Stimulated activated naive CD8-positive, alpha-beta T cell treated with anti-CD3 and anti-CD28 coated beads, Interleukin-15, amount 100 ng/mL, for 72 hours (primary cell): ENCODE data around the gene PPP2R2D.
A peak's percentile ranks its signal among the peaks of the same experiment; 100 is the strongest.
"Not testable (repeated sequence)": the region's sequence is repeated elsewhere in the genome, so short reads cannot be mapped to it uniquely, and the experiment has no call there.

Source experiments
- ATAC-seq: fragments of 150-1000 bp; cut with Tn5 transposase; 2 replicates; pipeline ENCODE4 v1.10.0; 2021; ENCODE audit warnings: mild to moderate bottlenecking, moderate library complexity
- DNase-seq, 2 donors: peaks; one replicate each; pipeline ENCODE4 v3.0.0; 2021 to 2022
- H3K27ac Mint-ChIP-seq, 2 donors: one replicate each; pipeline ENCODE4 v1.8.0; 2022; ENCODE audit warnings: mild to moderate bottlenecking in 2 of 2, mixed read lengths in 2 of 2, moderate library complexity in 2 of 2
- H3K27me3 Mint-ChIP-seq: one replicate; pipeline ENCODE4 v1.8.0; 2022; ENCODE audit warnings: mixed read lengths
- H3K4me1 Mint-ChIP-seq: one replicate; pipeline ENCODE4 v1.8.0; 2022; ENCODE audit warnings: mild to moderate bottlenecking, mixed read lengths
- H3K4me3 Mint-ChIP-seq, 2 donors: one replicate each; pipeline ENCODE4 v1.8.0; 2022; ENCODE audit warnings: mild to moderate bottlenecking in 2 of 2, mixed read lengths in 2 of 2, moderate library complexity in 1 of 2
- H3K9me3 Mint-ChIP-seq, 2 donors: one replicate each; pipeline ENCODE4 v1.8.0; 2022; ENCODE audit warnings: mixed read lengths in 2 of 2

Gene PPP2R2D

GRCh38 chr10:131876508-131876907 is 24.3 kb upstream of the PPP2R2D start:
- no peak overlapping the region for H3K4me3 Mint-ChIP-seq
- peaks cover 35% of the 10 kb centered on the region for H3K27me3 Mint-ChIP-seq
- H3K4me1 Mint-ChIP-seq, result peaks cover 6% of the 10 kb centered on the region
- H3K9me3 Mint-ChIP-seq, result no peaks in the 10 kb centered on the region
- ATAC-seq (no peak), DNase-seq (no peak)
- H3K27ac Mint-ChIP-seq, result no peak overlapping the region

- Mint-ChIP-seq H3K27ac (no peak overlapping the region), H3K27me3 (peaks cover 21% of the 10 kb centered on the region), H3K9me3 (no peaks in the 10 kb centered on the region), H3K4me3 (no peak overlapping the region), H3K4me1 (no peaks in the 10 kb centered on the region)
- ATAC-seq (no peak), DNase-seq (no peak)
Observed at GRCh38 chr10:131880016-131880590, 20.7 kb upstream of the PPP2R2D start.

GRCh38 chr10:131881104-131881880 is 19.5 kb upstream of the PPP2R2D start:
- no peak for DNase-seq
- no peak for ATAC-seq
- Mint-ChIP-seq H3K27ac (no peak overlapping the region), H3K4me3 (no peak overlapping the region), H3K4me1 (peaks cover 5% of the 10 kb centered on the region), H3K9me3 (no peaks in the 10 kb centered on the region), H3K27me3 (peaks cover 13% of the 10 kb centered on the region)

- H3K4me3 Mint-ChIP-seq, result no peak overlapping the region
- H3K4me1 Mint-ChIP-seq, result peaks cover 5% of the 10 kb centered on the region
- peaks cover 7% of the 10 kb centered on the region for H3K27me3 Mint-ChIP-seq
- no peaks in the 10 kb centered on the region for H3K9me3 Mint-ChIP-seq
- ATAC-seq (no peak), DNase-seq (no peak)
- H3K27ac Mint-ChIP-seq, result no peak overlapping the region
Observed at GRCh38 chr10:131882151-131882550, 18.7 kb upstream of the PPP2R2D start.

- Mint-ChIP-seq H3K27me3 (peaks cover 7% of the 10 kb centered on the region), H3K27ac (no peak overlapping the region), H3K4me1 (peaks cover 5% of the 10 kb centered on the region), H3K4me3 (no peak overlapping the region), H3K9me3 (no peaks in the 10 kb centered on the region)
- ATAC-seq (no peak), DNase-seq (no peak)
Observed at GRCh38 chr10:131882590-131883451, 18.0 kb upstream of the PPP2R2D start.

GRCh38 chr10:131883621-131884393 is 17.0 kb upstream of the PPP2R2D start:
- not testable (repeated sequence) for H3K27me3 Mint-ChIP-seq, H3K4me1 Mint-ChIP-seq, ATAC-seq, DNase-seq, H3K9me3 Mint-ChIP-seq
- H3K4me3 Mint-ChIP-seq, result peak overlapping the region in 1 of 2 donors; percentile 5
- peak overlapping the region in 1 of 2 donors; percentile 42 for H3K27ac Mint-ChIP-seq

- Mint-ChIP-seq H3K4me1 (peaks cover 5% of the 10 kb centered on the region), H3K4me3 (no peak overlapping the region), H3K27ac (no peak overlapping the region)
Observed at GRCh38 chr10:131885391-131886165, 15.2 kb upstream of the PPP2R2D start.

GRCh38 chr10:131886237-131886636 is 14.6 kb upstream of the PPP2R2D start:
- DNase-seq (no peak), ATAC-seq (no peak)
- no peaks in the 10 kb centered on the region for H3K9me3 Mint-ChIP-seq
- H3K4me3 Mint-ChIP-seq, result no peak overlapping the region
- no peaks in the 10 kb centered on the region for H3K27me3 Mint-ChIP-seq
- H3K27ac Mint-ChIP-seq, result no peak overlapping the region
- peaks cover 5% of the 10 kb centered on the region for H3K4me1 Mint-ChIP-seq

More at GRCh38 chr10:131885391-131886165, 15.2 kb upstream of the PPP2R2D start:
- ATAC-seq (peak; percentile 95), DNase-seq (peak; percentile 79 to 83)
- no peaks in the 10 kb centered on the region for H3K9me3 Mint-ChIP-seq
- H3K27me3 Mint-ChIP-seq, result no peaks in the 10 kb centered on the region

- Mint-ChIP-seq H3K27me3 (no peaks in the 10 kb centered on the region), H3K4me1 (peaks cover 5% of the 10 kb centered on the region), H3K4me3 (no peak overlapping the region), H3K9me3 (no peaks in the 10 kb centered on the region), H3K27ac (no peak overlapping the region)
- DNase-seq (no peak), ATAC-seq (no peak)
Observed at GRCh38 chr10:131888186-131888604, 12.6 kb upstream of the PPP2R2D start.

- no peak overlapping the region for H3K27ac Mint-ChIP-seq
- H3K4me1 Mint-ChIP-seq, result peaks cover 5% of the 10 kb centered on the region
- DNase-seq, result no peak
- ATAC-seq, result no peak
- no peaks in the 10 kb centered on the region for H3K27me3 Mint-ChIP-seq
- H3K4me3 Mint-ChIP-seq, result no peak overlapping the region
- H3K9me3 Mint-ChIP-seq, result no peaks in the 10 kb centered on the region
Observed at GRCh38 chr10:131889755-131890154, 11.1 kb upstream of the PPP2R2D start.

- Mint-ChIP-seq H3K4me1 (peaks cover 2% of the 10 kb centered on the region), H3K27ac (no peak overlapping the region), H3K9me3 (no peaks in the 10 kb centered on the region), H3K4me3 (no peak overlapping the region), H3K27me3 (no peaks in the 10 kb centered on the region)
- DNase-seq, result no peak
- peak; percentile 42 for ATAC-seq
Observed at GRCh38 chr10:131890276-131891195, 10.3 kb upstream of the PPP2R2D start.

GRCh38 chr10:131891196-131891928 is 9.4 kb upstream of the PPP2R2D start:
- ATAC-seq (no peak), DNase-seq (no peak)
- H3K4me1 Mint-ChIP-seq, result peaks cover 7% of the 10 kb centered on the region
- no peak overlapping the region for H3K4me3 Mint-ChIP-seq
- H3K9me3 Mint-ChIP-seq, result no peaks in the 10 kb centered on the region
- H3K27me3 Mint-ChIP-seq, result no peaks in the 10 kb centered on the region
- peak overlapping the region in 1 of 2 donors; percentile 53 for H3K27ac Mint-ChIP-seq
